GM12872 (cell line): ENCODE results near the gene OPHN1.

Experiments
- TF ChIP-seq, protein P1 (sequence below): IDR thresholded peaks from 3 replicates; pipeline ENCODE4 v1.5.1; 2011; ENCODE audit warnings: low read depth, mild to moderate bottlenecking, low read length, moderate library complexity; ENCODE audit not compliant: insufficient read depth

Gene OPHN1

DNA sequence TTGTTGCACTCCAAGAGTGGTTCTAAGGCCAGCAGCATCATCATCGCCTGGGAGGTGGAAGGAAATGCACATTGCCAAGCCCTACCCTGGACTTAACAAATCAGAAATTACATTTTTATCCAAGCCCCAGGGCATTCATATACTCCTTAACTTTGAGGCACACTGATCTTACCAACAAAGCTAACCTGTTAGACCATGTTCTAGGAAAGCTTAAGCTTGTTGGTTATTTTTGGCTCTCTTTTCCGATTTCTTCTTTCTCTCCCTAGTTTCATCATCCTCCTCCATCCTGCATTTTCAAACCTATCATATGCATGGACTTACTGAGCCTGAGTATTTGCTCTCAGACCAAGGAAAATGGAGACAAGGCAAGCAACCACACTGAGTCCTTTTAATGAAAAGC lies 133.4 kb downstream of the OPHN1 start:
- TF ChIP-seq, protein P1, sequence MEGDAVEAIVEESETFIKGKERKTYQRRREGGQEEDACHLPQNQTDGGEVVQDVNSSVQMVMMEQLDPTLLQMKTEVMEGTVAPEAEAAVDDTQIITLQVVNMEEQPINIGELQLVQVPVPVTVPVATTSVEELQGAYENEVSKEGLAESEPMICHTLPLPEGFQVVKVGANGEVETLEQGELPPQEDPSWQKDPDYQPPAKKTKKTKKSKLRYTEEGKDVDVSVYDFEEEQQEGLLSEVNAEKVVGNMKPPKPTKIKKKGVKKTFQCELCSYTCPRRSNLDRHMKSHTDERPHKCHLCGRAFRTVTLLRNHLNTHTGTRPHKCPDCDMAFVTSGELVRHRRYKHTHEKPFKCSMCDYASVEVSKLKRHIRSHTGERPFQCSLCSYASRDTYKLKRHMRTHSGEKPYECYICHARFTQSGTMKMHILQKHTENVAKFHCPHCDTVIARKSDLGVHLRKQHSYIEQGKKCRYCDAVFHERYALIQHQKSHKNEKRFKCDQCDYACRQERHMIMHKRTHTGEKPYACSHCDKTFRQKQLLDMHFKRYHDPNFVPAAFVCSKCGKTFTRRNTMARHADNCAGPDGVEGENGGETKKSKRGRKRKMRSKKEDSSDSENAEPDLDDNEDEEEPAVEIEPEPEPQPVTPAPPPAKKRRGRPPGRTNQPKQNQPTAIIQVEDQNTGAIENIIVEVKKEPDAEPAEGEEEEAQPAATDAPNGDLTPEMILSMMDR: no peak

DNA sequence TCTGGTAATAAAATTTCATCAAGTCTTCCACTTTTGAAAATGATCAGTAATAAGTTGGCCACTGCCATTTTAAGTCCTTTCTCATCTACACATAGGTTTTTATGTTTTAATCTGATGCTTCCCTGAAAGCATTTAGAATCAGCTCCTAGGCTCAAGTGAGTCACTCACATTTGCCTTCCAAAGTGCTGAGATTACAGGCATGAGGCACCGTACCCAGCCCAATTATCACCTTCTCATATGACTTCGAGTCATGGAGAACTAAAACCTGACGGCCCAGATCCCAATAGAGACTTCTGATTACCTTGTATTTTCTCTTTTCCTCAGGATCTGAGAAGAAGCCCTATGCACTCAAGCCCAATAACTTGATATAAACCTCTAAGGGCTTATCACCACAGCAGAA lies 140.8 kb downstream of the OPHN1 start:
- TF ChIP-seq, protein P1: no peak

DNA sequence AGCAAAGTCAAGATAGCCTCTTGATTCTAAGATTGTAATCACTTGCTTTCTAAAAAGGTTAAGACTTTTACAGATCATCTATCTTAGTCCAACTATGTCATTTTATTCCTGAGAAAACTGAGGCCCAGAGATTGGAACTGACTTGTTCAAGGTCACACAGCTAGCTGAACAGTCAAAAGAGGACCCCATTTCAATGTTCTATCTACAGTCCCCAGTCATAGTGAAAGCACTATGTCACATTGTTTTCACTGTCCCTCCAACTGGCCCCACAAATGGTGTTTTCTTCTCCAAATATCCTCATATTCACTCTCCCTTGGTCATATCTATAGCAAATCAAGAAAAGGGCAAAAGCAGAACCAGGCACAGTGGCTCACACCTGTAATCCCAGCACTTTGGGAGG lies 145.2 kb downstream of the OPHN1 start:
- TF ChIP-seq, protein P1: no peak

DNA sequence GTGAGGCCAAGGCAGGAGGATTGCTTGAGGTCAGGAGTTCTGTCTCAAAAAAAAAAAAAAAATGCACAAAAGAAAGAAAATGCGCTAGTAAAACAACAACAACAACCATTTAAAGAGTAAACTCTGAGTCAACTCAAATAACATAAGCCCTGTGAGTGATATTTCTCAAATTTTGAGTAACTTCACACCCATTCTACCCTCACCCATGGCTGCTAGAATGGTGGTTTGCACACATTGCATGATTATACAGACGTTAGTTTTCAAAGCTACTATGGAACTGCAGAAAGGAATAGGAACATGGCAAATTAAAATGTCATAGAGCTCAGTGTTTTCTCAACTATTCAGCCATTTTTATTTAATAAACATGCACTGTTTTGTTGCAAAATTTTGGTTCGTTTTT lies 145.9 kb downstream of the OPHN1 start:
- TF ChIP-seq, protein P1: no peak

DNA sequence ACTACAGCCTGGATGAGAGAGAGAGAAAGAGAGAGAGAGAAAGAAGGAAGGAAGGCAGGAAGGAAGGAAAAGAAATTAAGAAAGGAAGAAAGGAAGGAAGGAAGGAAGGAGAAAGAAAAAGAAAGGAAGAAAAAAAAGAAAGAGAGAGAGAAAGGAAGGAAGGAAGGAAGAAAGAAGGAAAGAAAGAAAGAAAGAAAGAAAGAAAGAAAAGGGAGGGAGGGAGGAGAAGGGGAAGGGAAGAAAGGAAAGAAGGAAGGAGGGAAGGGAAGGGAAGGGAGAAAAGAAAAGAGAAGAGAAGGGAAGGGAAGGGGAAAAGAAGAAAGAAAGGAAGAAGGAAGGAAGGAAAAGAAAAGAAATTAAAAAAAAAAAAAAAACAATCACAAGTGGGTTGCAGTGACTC lies 146.3 kb downstream of the OPHN1 start:
- TF ChIP-seq, protein P1: no peak

DNA sequence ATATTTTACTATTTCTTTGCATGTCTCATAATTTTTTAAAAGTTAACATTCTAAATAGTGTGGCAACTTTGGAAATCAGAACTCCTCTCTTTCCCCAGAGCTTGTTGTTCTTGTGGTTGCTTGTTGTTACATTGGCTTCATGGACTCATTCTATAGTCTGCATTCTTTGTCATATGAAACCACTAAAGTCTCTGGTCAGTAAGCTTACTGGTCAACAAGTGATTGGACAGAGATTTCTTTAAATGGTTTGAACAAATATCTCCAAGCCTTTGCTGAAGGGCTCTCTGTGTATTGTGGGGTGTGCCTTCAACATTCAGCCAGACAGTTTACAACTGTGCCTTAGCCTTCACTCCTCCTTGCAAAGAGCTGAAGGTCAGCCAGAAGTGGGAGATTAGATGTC lies 147.2 kb downstream of the OPHN1 start:
- TF ChIP-seq, protein P1: no peak

DNA sequence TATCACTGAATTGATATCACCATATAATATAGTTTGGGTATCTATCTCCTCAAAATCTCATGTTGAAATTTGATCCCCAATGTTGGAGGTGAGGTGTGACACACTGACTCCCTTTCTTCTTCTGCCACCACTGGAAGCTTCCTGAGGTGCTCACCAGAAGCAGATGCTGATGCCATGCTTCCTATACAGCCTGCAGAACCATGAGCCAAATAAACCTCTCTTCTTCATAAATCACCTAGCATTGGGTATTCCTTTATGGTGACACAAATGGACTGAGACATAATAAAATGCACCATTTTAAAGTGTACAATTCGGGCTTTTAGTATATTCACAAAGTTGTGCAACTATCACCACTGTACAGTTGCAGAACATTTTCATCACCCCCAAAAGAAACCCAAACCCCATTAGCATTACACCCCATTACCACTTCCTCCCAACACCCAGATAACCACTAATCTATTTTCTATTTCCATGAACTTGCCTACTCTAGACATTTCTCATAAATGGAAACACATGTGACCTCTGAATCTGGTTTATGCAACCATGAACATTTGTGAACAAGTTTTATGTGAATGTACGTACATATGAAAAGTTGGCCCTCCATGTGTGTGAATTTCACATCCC lies 148.9 kb downstream of the OPHN1 start:
- TF ChIP-seq, protein P1: no peak

DNA sequence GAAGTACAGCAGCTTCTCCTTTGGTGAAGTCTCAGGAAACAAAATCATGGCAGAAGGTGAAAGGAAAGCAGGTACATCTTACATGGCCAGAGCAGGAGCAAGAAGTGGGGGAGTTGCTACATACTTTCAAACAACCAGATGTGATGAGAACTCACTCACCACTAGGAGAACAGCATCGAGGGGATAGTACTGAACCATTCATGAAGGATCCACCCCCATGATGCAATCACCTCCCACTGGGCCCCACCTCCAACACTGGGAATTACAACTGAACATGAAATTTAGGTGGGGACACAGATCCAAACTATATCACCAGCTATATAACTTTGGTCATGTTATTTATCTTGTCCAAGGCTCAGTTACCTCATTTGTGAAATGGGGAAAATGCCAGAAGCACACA lies 159.4 kb downstream of the OPHN1 start:
- TF ChIP-seq, protein P1: no peak
